Stomach (tissue), 9 donors: ENCODE measurements around the gene EGFR. TPM values are rescaled to one million over a fixed set of nuclear protein-coding genes. Genes with fewer than 3 reads are reported as not detected.

Source experiments
- DNase-seq, 2 donors: peaks; one replicate each; pipeline versions ENCODE4 v3.0.0 to v3.0.0-alpha.2; 2013 to 2019
- H3K27ac ChIP-seq, 5 donors: fragments of 200-600 bp in 4 of 5; sonication (generic) in 4 of 5; one replicate each; pipeline ENCODE4 v1.5.1; 2013 to 2019; ENCODE audit warnings: mild to moderate bottlenecking in 1 of 5, moderate library complexity in 1 of 5
- H3K27me3 ChIP-seq, 3 donors: fragments of 200-600 bp; sonication (generic); one replicate each; pipeline ENCODE4 v1.5.1; 2017 to 2019; ENCODE audit warnings: mixed run types in 1 of 3
- H3K36me3 ChIP-seq, 4 donors: fragments of 200-600 bp; sonication (generic); 1 replicate in 3 of 4; 2 replicates in 1 of 4; pipeline ENCODE4 v1.5.1; 2016 to 2019
- H3K4me1 ChIP-seq, 4 donors: fragments of 200-600 bp; sonication (generic); one replicate each; pipeline ENCODE4 v1.5.1; 2016 to 2019
- H3K4me3 ChIP-seq, 4 donors: fragments of 200-600 bp; sonication (generic) in 3 of 4; one replicate each; pipeline ENCODE4 v1.5.1; 2016 to 2019; ENCODE audit warnings: mild to moderate bottlenecking in 1 of 4
- H3K9me3 ChIP-seq, 4 donors: fragments of 200-600 bp; sonication (generic); one replicate each; pipeline ENCODE4 v1.5.1; 2016 to 2019
- CTCF ChIP-seq, 7 experiments: fragments of 450-650 bp in 4 of 7; fragments of 200-600 bp in 3 of 7; sonication (generic) in 3 of 7; IDR thresholded peaks; one replicate each; pipeline ENCODE4 v1.5.1; 2016 to 2019; ENCODE audit warnings: antibody characterized with exemption in 7 of 7, control low read depth in 2 of 7, mild to moderate bottlenecking in 1 of 7
- EP300 ChIP-seq: sonication (generic); formaldehyde crosslinking; IDR thresholded peaks from one replicate; pipeline ENCODE4 v1.6.1; 2017; ENCODE audit warnings: antibody characterized with exemption
- POLR2A ChIP-seq, 4 donors: fragments of 450-650 bp; IDR thresholded peaks; one replicate each; pipeline ENCODE4 v1.6.1; 2016; ENCODE audit warnings: antibody characterized with exemption in 4 of 4, control low read depth in 2 of 4, mild to moderate bottlenecking in 1 of 4, moderate library complexity in 1 of 4
- POLR2AphosphoS5 ChIP-seq, 3 donors: sonication (generic); formaldehyde crosslinking; IDR thresholded peaks; one replicate each; pipeline ENCODE4 v1.6.1; 2016; ENCODE audit warnings: antibody characterized with exemption in 3 of 3
- WGBS, 5 donors: extraction: QIAGEN DNeasy Blood & Tissue Kit in 3 of 5; methylation state at CpG; one replicate each; pipeline versions ENCODE4 v1.1.5 to v1.1.7; 2013 to 2018; 5-methylcytosine and 5-hydroxymethylcytosine counted together
- intact Hi-C: fragments of 100-400 bp; cut with DNase I; formaldehyde crosslinking; loops from one replicate; pipeline ENCODE4 v1.15.1; 2023; ENCODE audit warnings: low total_unique reads
- polyA plus RNA-seq, 3 donors: library from polyadenylated mRNA; stranded (reverse); fragments of 200-250 nt; gene quantifications; one replicate each; pipeline ENCODE4 v1.2.3, GENCODE V29; 2013
- total RNA-seq, 5 donors: library from RNA; depleted of rRNA; stranded (reverse); fragments of >200 nt; gene quantifications; one replicate each; pipeline versions ENCODE4 v1.1.0 to v1.2.3, GENCODE V29; 2014 to 2016
- donor health status: healthy with polysubstance abuse.
- donor health status: Bipolar disorder and iron deficiency.
- donor health status: healthy.

The EGFR gene
- total and polyA plus RNA-seq, 8 donors, result 3.4 to 43.4 (median 32.6) TPM

- TF ChIP-seq POLR2A (IDR thresholded peaks at IDR 0.05) (no peak), EP300 (no peak), POLR2AphosphoS5 (IDR thresholded peaks at IDR 0.05) (peak in 1 of 3 donors; percentile 49), CTCF (IDR thresholded peaks at IDR 0.05) (no peak)
- Histone ChIP-seq H3K27me3 (no peaks in the 10 kb centered on the region), H3K9me3 (no peaks in the 10 kb centered on the region), H3K27ac (peak overlapping the region in 3 of 5 donors; percentile 9 to 79 (median 58)), H3K4me1 (peaks cover 5 to 73% (median 40%) of the 10 kb centered on the region in 4 donors), H3K4me3 (no peak overlapping the region), H3K36me3 (no peaks in the 10 kb centered on the region)
- intact Hi-C loops, result no loop called here
- WGBS, 5 donors, result 51 to 83% (median 75%) methylated on average over 5 of the region's 5 CpGs
- DNase-seq, result no peak
Observed at GRCh38 chr7:55044791-55045190, 26.0 kb downstream of the EGFR start.

GRCh38 chr7:55046582-55047342 is 27.9 kb downstream of the EGFR start:
- Histone ChIP-seq H3K27me3 (no peaks in the 10 kb centered on the region), H3K36me3 (no peaks in the 10 kb centered on the region), H3K4me3 (no peak overlapping the region), H3K9me3 (no peaks in the 10 kb centered on the region), H3K27ac (peak overlapping the region in 1 of 5 donors; percentile 20), H3K4me1 (peaks cover 5 to 72% (median 47%) of the 10 kb centered on the region in 4 donors)
- DNase-seq, result no peak
- intact Hi-C loops, result no loop called here
- no peak for TF ChIP-seq EP300
- TF ChIP-seq CTCF (IDR thresholded peaks at IDR 0.05), result no peak
- TF ChIP-seq POLR2AphosphoS5 (IDR thresholded peaks at IDR 0.05), result no peak
- TF ChIP-seq POLR2A (IDR thresholded peaks at IDR 0.05), result no peak
- WGBS, 5 donors, result 71 to 85% (median 80%) methylated on average over 7 of the region's 7 CpGs

- Histone ChIP-seq H3K36me3 (no peaks in the 10 kb centered on the region), H3K9me3 (no peaks in the 10 kb centered on the region), H3K4me1 (peaks cover 5 to 76% (median 50%) of the 10 kb centered on the region in 4 donors), H3K27ac (peak overlapping the region in 2 of 5 donors; percentile 10 to 37), H3K27me3 (no peaks in the 10 kb centered on the region), H3K4me3 (no peak overlapping the region)
- 50 to 63% (median 52%) methylated on average over 6 of the region's 6 CpGs for WGBS, 5 donors
- DNase-seq, result peak in 1 of 2 donors; percentile 34
- no peak for TF ChIP-seq POLR2AphosphoS5 (IDR thresholded peaks at IDR 0.05)
- TF ChIP-seq POLR2A (IDR thresholded peaks at IDR 0.05), result no peak
- TF ChIP-seq EP300, result no peak
- no peak for TF ChIP-seq CTCF (IDR thresholded peaks at IDR 0.05)
- intact Hi-C loops, result no loop called here
Observed at GRCh38 chr7:55048221-55048859, 29.5 kb downstream of the EGFR start.

GRCh38 chr7:55050281-55050680 is 31.5 kb downstream of the EGFR start:
- no peak overlapping the region for H3K4me3 ChIP-seq
- no peaks in the 10 kb centered on the region for H3K9me3 ChIP-seq
- no peak for TF ChIP-seq EP300
- no peak for TF ChIP-seq POLR2AphosphoS5 (IDR thresholded peaks at IDR 0.05)
- TF ChIP-seq POLR2A (IDR thresholded peaks at IDR 0.05), result no peak
- no peak for TF ChIP-seq CTCF (IDR thresholded peaks at IDR 0.05)
- DNase-seq, result no peak
- H3K27me3 ChIP-seq, result no peaks in the 10 kb centered on the region
- no peak overlapping the region for H3K27ac ChIP-seq
- peaks cover 5 to 68% (median 37%) of the 10 kb centered on the region in 4 donors for H3K4me1 ChIP-seq
- intact Hi-C loops, result no loop called here
- H3K36me3 ChIP-seq, result no peaks in the 10 kb centered on the region
- 69 to 79% (median 77%) methylated on average over 5 of the region's 5 CpGs for WGBS, 5 donors
